HT-29 (cell line): ENCODE results near the gene EXOC1. TPM values are rescaled to one million over a fixed set of nuclear protein-coding genes. Genes with fewer than 3 reads are reported as not detected.
A peak's percentile ranks its signal among the peaks of the same experiment; 100 is the strongest.
"Not testable (repeated sequence)": the region's sequence is repeated elsewhere in the genome, so short reads cannot be mapped to it uniquely, and the experiment has no call there.

Experiments used
- DNase-seq: peaks from one replicate; pipeline ENCODE4 v3.0.0-alpha.2; 2015; ENCODE audit warnings: low spot score
- total RNA-seq: library from RNA; depleted of rRNA; stranded (reverse); fragments of >200 nt; shearing (Covaris generic); gene quantifications from 2 replicates; pipeline ENCODE4 v1.2.3, GENCODE V29; 2014

The EXOC1 gene
- total RNA-seq, 1 experiment from 2014 or later, result 11.2 TPM

DNA sequence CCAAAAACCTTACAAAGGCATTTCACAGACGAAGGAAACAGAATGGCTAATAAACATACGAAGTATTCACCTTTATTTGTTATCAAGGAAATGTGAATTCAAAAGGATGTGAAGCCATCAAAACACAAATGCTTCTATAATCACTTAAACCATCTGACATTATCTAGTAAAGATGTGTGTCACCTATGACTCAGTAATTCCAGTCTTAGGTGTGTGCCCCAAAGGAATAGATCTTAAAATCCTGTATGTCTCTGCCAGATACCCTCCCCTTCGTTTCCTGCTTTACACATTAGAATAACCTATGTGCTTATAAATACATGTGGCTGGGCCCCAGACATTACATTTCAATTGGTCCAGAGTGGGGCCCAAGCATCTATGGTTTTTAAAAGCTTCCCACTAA, 53.5 kb downstream of the EXOC1 start:
- no peak for DNase-seq

GRCh38 chr4:55907469-55907868, 54.0 kb downstream of the EXOC1 start:
- DNase-seq, result no peak

DNA sequence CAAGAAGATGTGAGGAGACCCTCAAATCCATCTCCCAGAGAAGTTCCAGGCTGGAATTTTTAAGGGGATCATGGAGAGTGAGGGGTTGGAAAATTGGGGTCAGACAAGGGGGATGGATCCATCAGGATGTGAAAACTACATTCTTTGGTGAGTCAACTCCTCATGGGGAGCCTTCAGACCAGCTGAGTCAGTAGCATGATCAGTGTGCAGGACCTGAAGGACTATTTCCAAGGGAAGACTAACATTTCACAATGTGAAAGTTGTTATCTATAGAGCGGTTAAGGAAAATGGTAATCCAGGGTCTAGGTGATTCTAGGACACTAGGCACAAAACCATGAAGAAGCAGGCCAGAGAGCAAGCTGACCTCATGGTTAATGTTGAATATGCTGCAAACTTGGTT, 56.7 kb downstream of the EXOC1 start:
- no peak for DNase-seq

DNA sequence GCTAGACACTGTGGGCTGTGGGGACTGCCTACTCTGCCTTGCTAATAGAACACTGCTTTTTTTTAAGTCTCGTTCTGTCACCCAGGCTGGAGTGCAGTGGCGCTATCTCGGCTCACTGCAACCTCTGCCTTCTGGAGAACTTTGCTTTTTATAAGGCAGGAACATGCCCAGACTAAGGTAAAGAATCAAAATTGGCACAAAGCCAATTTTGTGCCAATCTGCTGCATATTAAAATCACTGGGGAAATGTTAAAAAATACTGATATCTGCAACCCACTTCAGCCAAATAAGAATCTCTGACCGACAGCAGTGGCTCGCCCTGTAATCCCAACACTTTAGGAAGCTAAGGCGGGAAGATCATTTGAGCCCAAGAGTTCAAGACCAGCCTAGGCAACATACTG, 58.8 kb downstream of the EXOC1 start:
- DNase-seq, result no peak

DNA sequence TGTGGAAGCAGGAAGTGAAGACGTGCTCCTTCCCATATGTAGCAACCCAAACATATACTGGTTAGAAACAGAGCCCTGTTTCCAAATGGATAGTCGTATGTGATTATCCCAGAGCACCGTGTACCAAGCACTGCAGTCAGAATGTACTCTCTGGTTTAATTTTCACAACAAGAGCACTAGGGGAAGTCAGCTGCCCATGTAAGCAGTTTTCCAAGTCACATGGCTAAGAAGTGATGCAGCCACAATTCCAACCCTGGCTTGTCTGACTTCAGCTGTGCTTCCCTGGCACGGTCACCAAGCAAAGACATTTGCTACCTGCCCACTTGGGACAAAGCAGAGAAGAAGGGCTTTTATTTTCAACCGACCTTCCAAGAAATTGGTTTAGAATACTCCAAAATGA, 67.1 kb downstream of the EXOC1 start:
- no peak for DNase-seq

DNA sequence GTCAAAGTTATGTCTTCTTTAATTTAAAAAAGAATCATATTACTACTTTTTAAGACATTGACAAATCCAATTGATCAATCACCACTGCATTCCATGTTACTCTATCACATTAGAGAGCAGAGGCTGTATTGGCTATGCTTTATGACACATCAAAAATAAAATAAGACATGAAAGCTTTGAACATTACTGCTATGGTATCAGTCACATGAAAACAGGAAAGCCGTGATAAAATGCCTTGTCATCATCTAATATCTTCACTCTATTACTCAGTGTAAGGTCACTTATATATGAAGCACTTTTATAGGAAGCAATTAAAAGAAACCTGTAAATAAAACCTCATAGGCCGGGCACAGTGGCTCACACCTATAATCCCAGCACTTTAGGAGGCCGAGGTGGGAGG, 67.6 kb downstream of the EXOC1 start:
- no peak for DNase-seq

GRCh38 chr4:55925241-55925640, 71.8 kb downstream of the EXOC1 start:
- no peak for DNase-seq

DNA sequence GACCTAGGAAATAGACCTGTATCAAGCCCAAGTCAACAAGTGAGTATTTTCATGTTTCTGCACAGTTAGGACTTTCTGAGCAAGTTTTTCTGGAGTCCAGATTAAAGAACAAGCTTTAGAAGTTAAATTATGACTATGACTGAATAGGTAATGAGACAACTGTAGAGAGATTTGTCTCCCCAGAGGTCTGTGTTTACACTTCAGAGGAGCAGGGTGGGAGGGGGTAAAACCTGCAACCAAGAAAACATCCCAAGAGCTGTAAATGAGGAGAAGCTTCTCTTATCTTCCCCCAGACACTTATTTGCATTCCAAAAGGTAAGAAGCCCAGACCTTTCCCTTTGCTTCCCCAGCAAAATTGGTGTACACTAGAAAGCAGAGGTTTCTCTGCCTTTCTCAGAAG, 73.2 kb downstream of the EXOC1 start:
- no peak for DNase-seq

GRCh38 chr4:55927803-55928437, 74.5 kb downstream of the EXOC1 start:
- no peak for DNase-seq

- no peak for DNase-seq
Observed at GRCh38 chr4:55928846-55929245, 75.4 kb downstream of the EXOC1 start.

DNA sequence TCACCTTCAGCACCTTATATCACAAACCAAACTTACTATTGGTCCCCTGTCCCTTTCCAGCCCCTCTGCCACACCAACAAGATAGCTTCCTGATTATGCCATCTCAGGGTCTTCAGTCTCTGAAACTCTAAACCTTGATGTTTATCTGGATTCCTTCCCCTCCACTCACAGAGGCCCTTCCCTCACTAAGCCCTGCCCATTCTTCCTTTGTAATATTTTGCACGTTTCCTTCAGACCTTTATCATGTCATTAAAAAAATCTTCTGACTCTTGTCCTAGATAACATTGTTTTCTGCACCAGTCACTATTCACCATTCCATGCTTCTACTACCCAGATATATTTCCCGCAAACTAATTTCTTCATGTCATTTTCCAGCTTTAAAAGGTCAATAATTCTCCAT, 77.6 kb downstream of the EXOC1 start:
- DNase-seq, result no peak

DNA sequence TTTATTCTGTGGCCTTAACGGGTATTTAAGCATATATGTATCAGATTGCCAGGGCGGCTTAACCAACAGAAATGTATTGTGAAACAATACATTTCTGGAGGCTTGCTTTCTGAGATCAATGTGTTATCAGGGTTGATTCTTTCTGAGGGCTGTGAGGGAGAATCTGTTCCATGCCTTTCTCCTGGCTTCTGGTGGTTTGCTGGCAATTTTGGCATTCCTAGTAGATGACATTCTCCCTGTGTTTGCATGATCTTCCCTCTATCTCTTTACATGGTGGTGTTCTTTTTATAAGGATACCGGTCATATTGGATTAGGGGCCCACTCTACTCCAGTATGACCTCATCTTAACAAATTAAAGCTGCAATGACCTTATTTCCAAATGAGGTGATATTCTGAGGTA, 78.4 kb downstream of the EXOC1 start:
- no peak for DNase-seq

DNA sequence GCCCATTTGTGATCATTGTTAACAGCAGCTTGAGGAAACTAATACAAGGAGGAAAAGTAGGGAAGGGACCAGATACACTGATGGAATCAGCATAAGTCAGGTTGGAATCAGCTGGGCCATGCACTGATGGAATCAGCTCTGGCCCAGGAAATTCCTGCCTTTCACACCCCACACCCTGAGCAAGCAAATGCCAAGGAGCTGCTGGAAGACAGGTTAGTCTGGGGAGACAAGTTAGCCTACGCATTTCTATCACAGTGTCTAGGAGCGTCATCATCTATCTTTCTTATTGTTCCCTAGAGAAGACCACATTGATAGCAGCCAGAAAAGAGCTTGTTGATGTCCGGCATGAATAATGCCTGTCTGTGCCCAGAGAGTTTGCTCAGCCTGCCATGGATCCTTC, 79.1 kb downstream of the EXOC1 start:
- no peak for DNase-seq

GRCh38 chr4:55933611-55934010, 80.2 kb downstream of the EXOC1 start:
- no peak for DNase-seq

DNA sequence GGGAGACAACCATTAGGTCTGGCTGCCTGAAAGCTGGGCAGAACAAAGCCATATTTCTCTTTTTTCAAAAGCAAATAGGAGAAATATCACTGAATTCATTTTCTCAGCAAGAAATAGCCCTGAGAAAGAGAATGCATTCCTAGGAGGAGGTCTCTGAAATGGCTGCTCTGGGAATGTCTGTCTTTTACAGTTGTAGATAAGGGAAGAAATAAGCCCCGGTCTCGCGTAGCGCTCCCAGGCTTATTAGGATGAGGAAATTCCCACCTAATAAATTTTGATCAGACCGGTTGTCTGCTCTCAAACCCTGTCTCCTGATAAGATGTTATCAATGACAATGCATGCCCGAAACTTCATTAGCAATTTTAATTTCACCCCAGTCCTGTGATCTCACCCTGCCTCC, 82.5 kb downstream of the EXOC1 start:
- DNase-seq, result not testable (repeated sequence)

DNA sequence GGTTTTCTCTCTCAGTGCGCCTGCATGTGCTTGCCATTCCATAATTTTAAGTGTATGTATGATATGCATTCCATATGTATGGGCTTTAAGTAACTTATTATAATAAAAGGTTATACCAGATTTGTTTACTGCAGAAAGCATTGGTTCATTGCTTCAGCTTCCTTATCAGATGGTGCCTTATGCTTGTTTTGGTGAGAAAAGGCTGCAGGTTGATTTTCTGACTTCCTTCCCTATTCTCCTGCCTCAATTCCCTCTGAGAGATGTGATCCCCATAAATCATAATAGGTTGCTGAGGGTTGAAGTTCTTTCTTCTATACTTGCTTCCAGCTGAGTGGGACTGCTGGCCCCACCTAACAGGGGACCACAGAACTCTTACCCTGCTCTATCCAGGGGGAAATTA, 85.0 kb downstream of the EXOC1 start:
- DNase-seq, result no peak

DNA sequence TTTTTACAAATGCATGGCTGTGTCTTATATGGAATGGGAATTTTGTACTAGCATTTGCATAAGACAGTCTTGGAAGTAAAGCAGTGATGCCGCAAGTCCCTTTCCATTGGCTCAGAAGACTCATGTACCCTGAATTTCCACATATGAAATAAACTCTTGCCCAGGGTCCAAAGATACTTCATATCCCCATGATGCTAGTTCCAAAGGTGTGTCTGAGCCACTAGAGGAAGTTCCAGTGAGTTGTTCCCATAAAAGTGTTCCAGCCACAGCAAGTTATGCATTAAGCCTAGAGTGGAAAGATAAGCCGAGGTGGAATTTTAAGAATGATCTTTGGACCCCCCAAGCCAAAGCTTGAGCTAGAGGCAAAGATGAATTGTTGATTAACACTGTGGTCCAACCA, 86.0 kb downstream of the EXOC1 start:
- no peak for DNase-seq

GRCh38 chr4:55941881-55942396, 88.5 kb downstream of the EXOC1 start:
- DNase-seq, result no peak

DNA sequence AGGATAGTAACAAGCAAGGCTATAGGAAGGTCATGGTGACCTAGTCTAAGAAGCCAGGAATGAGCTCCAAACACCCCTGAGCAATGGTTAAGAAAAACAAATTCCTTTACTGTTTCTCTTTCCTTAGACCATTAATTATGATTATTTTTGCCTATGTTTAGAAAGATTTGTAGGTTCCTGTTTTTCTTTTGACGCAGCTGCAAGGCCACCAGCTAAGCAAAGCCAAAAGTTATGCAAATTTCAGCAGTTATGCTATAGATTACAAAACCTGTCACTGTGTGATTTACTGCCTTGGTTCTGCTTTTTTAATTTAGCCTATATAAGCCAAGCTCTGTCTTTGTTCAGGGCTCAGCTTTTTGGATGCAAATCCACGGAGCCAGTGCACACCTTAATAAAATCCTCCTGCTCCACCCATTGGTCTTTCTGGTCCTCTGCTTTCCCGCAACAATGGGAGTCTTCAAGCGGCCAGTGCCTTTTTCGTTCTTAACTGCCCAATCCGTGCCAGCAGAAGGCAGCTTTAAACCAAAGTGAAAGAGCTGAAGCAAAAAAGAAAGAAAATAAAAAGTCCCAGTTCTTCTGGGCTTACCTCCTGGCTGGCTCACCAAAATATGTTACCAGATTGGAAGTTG, 93.9 kb downstream of the EXOC1 start:
- DNase-seq, result no peak

DNA sequence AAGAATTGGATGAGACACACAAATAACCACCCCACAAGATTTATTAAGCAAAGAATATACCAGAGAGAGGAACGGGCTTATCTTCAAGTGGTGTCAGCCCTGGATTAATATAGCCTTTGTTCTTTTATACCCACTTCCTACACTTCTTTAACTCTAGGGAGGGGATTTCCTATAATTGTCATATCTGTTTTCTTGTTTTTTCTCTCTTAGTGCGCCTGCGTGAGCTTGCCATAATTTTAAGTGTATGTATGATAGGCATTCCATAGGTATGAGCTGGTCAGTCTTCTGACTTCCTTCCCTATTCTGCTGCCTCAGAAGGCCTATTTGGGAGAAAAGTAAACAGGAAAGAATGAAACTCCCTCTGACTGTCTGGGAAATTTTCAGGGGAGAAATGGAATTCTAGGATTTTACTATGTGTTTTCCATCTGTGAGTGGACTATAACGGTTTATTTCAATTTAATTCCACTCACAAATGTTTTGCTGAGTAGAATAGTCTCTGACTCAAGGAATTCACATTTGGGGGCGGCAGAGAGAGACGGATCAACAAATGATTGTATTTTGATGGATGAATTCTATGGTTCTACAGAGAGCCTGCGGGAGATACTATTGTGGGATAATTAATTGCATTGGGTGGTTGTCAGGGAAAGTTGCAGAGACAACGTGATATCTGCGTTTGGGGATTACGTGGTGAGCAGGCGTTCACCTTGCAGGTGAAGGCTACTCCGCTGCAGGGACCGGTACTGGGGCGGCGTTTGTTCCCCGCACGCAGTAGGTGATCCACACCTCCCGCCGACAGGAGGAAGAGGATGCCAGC, 94.7 kb downstream of the EXOC1 start:
- DNase-seq, result peak; percentile 67

DNA sequence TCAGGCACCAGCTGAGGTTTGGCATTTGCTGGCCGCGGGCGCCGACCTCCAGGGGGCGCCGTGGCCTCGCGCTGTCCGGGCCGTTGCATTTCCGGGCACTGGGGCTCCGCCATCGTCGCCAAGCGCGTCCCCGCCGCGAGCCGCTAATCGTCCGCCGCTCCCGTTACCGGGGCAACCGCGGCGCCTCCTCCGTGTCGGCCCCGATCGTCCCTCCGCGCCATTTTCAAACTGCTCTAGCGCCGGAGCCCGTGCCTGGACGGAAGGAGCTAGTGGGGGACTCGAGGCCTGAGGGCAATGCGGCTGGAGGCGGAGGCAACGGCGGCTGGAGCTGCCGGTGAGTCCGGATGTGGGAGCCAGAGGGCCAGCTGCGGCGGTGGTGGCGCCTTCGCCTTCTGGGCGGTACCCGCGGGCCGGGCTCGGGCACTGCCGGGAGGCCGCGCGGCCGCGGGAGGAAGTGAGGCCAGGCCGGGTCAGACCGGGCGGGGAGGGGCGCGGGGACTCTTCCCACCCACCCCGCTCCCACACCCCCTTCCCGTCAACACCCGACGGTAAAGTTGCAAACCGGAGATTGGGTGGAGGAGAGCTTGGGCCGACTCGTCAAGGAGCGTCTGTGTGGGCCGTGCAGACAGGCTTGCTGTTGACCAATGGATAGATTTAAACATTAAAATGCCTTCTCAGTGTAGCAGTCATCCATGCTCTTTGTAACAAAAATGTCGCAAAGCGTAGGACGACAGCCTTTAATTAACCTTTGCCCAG, 95.5 kb downstream of the EXOC1 start, which contains the start of gene CEP135:
CEP135 (plus strand) TSS at position 220 of the 756 bp plus-strand sequence. CDS start 3,186 bp downstream, outside the sequence.
- peak; percentile 93 for DNase-seq

- no peak for DNase-seq
Observed at GRCh38 chr4:55949482-55949802, 96.0 kb downstream of the EXOC1 start.
